ENCODE results near the gene ALCAM. TPM values are rescaled to one million over a fixed set of nuclear protein-coding genes. Genes with fewer than 3 reads are reported as not detected.
"Not testable (repeated sequence)": the region's sequence is repeated elsewhere in the genome, so short reads cannot be mapped to it uniquely, and the experiment has no call there.

The ALCAM gene
- total RNA-seq, 1 experiment from 2014 or later: 0.85 TPM

DNA sequence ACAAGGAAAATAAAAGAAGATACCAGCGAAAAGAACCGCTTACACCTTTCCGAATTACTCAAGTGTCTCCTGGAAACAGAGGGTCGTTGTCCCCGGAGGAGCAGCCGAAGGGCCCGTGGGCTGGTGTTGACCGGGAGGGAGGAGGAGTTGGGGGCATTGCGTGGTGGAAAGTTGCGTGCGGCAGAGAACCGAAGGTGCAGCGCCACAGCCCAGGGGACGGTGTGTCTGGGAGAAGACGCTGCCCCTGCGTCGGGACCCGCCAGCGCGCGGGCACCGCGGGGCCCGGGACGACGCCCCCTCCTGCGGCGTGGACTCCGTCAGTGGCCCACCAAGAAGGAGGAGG is 325 bp downstream of the ALCAM start:
- DNase-seq: no peak
- Histone ChIP-seq H3K27me3 (no peaks in the 10 kb centered on the region; the same call in 1 of the 2 replicates), H3K9me3 (replicated peaks) (no peaks in the 10 kb centered on the region), H3K36me3 (no peaks in the 10 kb centered on the region), H3K4me3 (peak overlapping the region; percentile 40), H3K27ac (no peak overlapping the region), H3K4me1 (no peaks in the 10 kb centered on the region)

DNA sequence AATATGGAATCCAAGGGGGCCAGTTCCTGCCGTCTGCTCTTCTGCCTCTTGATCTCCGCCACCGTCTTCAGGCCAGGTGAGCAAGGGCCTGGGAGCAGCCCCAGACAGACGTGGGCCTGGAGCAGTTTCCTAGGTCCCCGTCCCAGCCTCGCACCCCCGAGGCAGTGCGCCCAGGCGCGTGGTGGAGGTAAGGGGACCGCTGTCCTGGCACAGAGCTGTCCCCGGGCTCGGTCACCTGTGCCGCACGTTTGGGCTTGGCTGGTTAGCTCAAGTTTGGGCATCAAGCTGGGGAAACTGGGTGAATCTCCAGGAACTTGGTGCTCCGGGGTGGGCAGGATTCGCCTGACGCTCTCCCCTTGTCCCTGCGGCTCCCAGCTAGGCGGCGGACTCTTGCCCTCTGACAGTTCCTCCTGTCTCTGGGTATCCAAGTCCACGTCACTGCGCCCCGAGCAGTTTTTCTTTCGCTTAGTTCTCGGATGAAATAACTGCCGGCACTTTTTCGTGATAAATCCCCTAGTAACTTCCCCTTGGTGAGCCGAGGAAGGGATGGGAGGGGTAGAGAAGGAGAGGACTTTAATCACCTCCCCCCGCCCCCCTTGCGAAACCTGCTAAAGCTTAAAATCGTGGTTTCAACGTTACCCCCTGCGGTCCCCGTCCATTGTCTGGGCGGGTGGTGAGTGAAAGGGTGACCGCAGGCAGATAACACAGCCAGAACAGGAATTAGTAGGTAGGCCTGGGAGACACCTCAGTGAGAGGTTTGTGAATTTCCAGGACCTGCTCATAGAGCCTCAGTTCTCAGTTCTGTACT is 901 bp downstream of the ALCAM start:
- DNase-seq: peak in 1 of 2 experiments; percentile 5
- no peaks in the 10 kb centered on the region for H3K4me1 ChIP-seq
- H3K9me3 ChIP-seq (replicated peaks): no peaks in the 10 kb centered on the region
- no peak overlapping the region for H3K27ac ChIP-seq
- peak overlapping the region; percentile 40 for H3K4me3 ChIP-seq
- no peaks in the 10 kb centered on the region; the same call in 1 of the 2 replicates for H3K27me3 ChIP-seq
- no peaks in the 10 kb centered on the region for H3K36me3 ChIP-seq

DNA sequence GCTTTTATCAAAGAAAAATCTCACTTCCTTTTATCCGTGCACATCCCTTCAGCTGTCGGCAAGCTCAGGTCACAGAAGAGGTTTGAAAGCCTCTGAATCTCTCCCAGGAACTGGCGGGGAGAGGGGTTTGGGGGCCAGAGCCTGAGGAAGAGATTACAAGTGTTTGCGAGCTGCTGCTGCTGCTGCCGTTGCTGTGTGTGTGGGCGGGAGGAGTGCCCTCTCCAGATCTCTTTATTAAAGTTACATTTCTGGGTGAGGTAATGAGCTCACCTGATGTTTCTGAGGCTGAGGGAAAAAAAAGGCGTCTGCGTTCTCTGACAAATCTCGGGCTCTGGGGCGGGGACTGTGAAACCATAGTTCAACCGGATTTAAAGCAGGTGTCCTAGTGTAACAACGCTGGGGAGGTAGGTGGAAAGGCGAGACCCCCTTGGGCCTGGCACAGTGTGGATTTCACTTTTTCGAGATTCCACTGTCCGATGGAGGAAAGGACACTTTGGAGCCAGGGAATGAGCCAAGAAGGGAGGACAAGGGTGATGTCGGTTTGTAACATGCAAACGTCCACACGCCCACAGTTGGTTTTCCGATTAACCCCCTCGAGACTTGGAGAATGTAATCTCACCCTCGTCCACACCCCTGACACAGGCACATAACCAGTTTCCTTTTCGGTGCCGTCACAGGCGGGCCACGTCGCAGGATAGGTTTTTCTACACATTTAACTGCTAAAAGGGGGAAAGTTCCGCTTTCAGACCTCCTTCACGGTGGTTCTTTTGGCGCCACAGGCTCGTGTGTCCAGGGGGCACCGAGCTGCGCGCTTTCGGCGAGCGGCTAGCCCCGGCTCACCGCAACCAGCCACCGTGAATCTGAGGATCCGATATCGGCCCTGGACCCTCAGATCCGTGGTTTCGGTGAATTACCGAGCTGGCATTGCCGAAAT is 2.1 kb downstream of the ALCAM start:
- Histone ChIP-seq H3K36me3 (no peaks in the 10 kb centered on the region), H3K4me1 (no peaks in the 10 kb centered on the region), H3K27me3 (no peaks in the 10 kb centered on the region; the same call in 1 of the 2 replicates), H3K4me3 (peak overlapping the region; percentile 53), H3K9me3 (replicated peaks) (no peaks in the 10 kb centered on the region), H3K27ac (no peak overlapping the region)
- DNase-seq: peak in 1 of 2 experiments; percentile 16

DNA sequence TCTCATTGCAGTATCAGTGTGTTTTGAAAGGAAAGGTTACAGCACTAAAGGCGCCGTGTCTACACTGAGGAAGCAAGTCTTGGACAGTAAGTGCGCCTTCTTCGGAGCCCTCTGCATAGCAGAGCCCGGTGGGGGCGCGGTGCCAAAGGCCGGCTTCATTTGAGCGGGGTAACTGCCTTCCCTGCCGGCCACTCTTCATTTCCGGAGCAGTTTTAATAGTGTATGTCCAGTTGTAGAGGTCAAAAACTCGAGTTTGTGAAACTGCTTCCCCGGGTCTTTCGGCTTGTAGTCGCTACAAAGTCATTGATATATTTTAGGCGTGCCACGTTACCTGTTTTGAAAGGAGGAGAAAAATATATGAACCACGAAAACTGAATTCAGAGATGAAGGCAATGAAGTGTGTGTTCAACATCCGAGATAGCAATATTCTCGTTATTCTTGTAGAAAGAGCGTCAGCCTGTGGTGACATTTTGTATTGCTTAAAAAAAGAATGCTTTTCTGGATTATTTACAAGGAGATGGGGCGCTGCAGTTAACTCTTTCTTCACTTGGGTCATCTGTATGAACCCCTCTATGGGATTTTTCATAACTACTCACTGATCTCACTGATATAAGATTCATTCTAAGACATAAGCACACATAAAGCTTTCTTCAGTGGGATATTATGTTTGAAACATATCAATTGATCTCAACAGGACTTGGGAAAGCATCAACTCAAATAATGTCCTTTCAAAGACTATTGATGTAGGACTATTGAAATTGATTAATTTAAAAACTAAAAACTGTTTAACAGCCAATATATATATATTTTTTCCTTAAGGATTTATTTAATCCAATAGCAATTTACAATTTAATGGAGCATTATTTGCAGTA is 3.0 kb downstream of the ALCAM start:
- no peaks in the 10 kb centered on the region; the same call in 1 of the 2 replicates for H3K27me3 ChIP-seq
- H3K4me1 ChIP-seq: no peaks in the 10 kb centered on the region
- no peaks in the 10 kb centered on the region for H3K9me3 ChIP-seq (replicated peaks)
- peak; percentile 34 to 41 for DNase-seq
- no peak overlapping the region for H3K27ac ChIP-seq
- no peaks in the 10 kb centered on the region for H3K36me3 ChIP-seq
- H3K4me3 ChIP-seq: peak overlapping the region; percentile 53

DNA sequence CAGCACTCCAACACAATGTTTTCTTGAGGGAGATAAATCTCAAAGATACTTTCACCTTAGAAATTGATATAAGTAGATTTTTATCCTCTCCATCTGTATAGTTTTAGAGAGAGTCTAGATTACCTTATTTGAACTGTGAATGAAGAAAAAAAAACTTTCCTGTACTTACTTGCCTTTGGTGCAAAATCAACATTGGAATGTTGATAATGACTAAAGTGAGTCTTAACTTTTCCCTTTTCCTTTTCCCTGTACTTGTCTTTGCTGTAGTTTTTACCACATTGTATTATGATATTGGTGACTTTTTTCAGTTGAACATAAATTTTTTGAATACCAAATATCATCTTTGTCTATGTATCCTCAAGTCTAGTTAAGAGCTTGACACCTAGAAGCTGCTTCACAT is 6.7 kb downstream of the ALCAM start:
- Histone ChIP-seq H3K4me3 (no peak overlapping the region), H3K4me1 (no peaks in the 10 kb centered on the region), H3K36me3 (no peaks in the 10 kb centered on the region), H3K27ac (no peak overlapping the region), H3K27me3 (no peaks in the 10 kb centered on the region), H3K9me3 (replicated peaks) (no peaks in the 10 kb centered on the region)
- no peak for DNase-seq

DNA sequence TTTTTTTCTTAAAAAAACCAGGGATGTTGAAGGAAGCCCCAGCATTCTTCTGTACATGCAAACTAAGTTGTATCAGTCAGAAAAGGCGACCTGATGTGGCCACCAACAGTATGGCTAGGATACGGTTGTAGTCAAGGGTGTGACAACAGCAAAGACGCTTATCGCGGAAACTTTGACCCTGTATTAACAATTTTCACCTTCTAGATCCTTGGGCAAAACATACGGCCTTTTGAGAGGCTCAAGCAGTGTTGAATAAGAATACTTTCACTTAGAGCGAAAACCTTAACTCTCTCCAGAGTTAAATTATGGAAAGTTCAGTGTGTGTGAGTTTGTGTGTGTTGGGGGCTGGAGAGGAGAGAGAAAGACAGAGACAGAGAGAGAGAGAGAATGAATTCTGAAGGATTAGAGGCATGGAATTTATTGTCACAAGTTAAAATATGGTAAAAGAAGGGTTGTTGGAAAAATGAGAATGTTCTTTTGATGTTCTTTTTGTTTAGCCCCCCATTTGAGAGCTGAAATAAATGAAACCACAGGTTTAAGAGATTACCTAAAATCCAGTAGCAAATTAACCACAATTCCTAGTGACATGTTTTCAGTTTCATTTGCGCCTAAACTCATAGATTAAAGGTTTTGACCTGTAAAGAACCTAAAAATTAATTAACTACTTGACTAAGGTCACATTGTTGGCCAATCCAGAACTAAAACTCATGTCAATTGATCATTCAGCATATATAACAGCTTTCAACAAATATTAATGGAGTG is 9.2 kb downstream of the ALCAM start:
- H3K4me1 ChIP-seq: no peaks in the 10 kb centered on the region
- H3K27ac ChIP-seq: no peak overlapping the region
- H3K9me3 ChIP-seq (replicated peaks): no peaks in the 10 kb centered on the region
- no peak overlapping the region for H3K4me3 ChIP-seq
- no peaks in the 10 kb centered on the region for H3K27me3 ChIP-seq
- no peaks in the 10 kb centered on the region for H3K36me3 ChIP-seq
- DNase-seq: no peak

DNA sequence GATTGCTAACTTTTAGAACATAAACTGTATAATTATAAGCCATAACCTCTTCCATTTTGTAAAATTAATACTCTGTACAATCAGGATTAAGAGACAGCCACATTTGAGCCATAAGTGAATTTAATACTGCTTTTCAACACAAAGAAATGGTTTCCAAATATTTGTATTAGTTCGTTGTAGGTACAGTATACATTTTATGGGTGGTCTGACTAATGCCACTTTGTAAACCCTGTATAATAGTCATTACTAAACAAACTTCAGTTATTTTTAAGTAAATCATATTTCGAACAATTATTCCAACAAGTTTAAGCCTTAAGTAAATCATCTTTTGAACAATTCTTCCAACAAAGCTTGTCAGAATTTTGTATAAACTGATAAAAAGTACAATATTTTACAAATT is 11.0 kb downstream of the ALCAM start:
- no peak for DNase-seq
- no peak overlapping the region for H3K27ac ChIP-seq
- no peaks in the 10 kb centered on the region for H3K27me3 ChIP-seq

DNA sequence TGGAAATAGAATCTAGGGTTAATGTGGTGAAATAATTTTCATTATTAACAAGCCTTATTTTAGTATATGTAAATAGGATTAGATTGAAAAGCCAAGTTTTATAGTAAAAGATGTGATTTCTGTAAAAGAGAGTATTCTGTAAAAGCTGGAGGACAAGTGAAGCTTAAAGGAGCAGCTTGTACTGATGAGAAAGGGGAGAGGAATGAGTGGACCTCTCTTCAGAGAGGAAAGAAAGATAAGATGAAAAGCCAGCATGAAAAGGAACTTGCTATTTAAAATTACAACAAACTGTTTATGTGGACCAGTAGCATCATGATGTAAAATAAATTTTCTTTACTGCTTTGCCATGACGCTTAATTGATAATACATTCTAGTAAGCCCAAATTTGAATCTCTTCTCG is 18.5 kb downstream of the ALCAM start:
- DNase-seq: no peak
- H3K4me1 ChIP-seq: no peaks in the 10 kb centered on the region
- no peaks in the 10 kb centered on the region for H3K36me3 ChIP-seq
- no peaks in the 10 kb centered on the region for H3K9me3 ChIP-seq (replicated peaks)
- no peak overlapping the region for H3K4me3 ChIP-seq
- H3K27me3 ChIP-seq: no peaks in the 10 kb centered on the region
- no peak overlapping the region for H3K27ac ChIP-seq

More for the DNA sequence above, 11.0 kb downstream of the ALCAM start:
- Histone ChIP-seq H3K4me3 (no peak overlapping the region), H3K36me3 (no peaks in the 10 kb centered on the region), H3K9me3 (replicated peaks) (no peaks in the 10 kb centered on the region), H3K4me1 (no peaks in the 10 kb centered on the region)

DNA sequence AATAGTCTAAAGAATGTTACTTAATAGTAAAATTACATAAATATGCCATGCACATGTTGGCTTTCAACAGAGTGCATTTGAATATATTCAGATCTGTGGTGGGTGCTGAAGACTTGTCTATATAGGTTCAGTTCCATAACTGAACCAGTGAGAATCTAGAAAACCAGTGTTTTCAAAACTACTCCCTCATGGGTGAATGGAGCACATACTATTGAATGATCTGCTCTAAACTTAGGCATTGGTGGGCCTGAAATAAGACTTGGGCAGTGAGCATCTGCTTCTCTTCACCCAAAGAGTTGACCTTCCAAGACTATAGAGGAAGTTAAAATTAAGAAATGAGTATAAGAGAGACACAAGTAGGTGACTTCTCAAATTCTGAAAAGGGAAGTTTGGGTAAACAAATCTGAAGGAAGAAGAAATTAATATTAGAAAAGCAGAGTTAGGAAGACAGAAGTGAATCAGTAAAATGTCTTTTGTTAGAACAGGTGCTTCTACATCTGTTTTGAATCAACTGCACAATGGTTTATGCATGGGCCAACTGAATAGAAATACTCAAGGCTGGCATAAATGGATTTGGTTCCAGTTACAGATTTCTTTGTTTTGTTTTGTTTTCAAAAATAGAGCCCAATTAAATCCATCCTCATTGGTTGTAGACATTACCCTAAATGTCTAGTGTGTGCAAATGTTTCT is 19.3 kb downstream of the ALCAM start:
- no peak for DNase-seq
- Histone ChIP-seq H3K36me3 (no peaks in the 10 kb centered on the region), H3K4me3 (no peak overlapping the region), H3K27ac (no peak overlapping the region), H3K4me1 (no peaks in the 10 kb centered on the region), H3K9me3 (replicated peaks) (no peaks in the 10 kb centered on the region), H3K27me3 (no peaks in the 10 kb centered on the region)

DNA sequence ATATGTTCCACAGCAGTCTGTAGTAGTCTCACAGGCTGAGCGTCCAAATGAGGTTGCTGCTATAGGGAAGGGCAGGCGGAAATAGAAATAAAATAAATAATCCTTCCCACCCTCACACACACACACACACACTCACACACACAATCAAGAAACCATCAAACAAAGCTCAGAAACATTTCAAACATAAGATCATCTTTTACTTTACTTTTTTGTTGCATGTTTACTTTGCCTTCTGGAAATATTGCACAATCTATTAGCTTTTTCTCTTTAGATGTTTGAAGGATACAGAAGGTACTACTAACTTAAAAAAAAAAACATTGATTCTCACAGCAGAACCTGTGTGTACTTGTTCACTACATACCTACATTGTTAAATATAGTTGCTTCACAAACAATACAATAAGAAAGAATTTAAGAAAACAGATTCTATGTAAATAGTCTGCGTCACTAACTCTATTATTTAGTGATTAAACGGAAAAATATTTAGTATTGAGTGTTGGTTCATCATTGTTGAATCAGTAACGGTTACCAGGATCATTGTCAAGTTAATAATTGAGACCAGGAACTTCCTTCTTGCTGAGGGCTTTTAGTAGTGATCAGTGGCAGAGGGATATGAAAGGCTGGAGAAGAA is 20.5 kb downstream of the ALCAM start:
- Histone ChIP-seq H3K4me3 (no peak overlapping the region), H3K36me3 (no peaks in the 10 kb centered on the region), H3K27me3 (no peaks in the 10 kb centered on the region), H3K27ac (no peak overlapping the region), H3K4me1 (no peaks in the 10 kb centered on the region), H3K9me3 (replicated peaks) (no peaks in the 10 kb centered on the region)
- no peak for DNase-seq

DNA sequence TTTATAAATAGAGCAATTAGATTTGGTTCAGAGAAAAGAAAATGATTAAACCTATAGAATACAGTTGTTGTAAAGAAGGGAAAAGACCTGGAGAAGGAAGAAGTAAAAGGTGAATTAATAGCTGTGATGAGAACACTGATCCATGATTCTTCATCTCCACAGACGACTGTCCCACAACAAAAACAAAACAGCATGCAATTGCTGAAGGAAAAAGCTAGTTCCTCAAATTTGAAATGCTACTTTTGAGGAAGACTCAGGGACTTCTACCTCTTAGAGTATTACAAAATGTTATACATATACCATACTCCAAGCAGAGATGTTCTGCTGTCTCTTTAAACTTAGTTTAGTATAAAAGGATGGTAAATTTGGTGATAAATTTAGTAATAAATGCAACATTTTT is 21.5 kb downstream of the ALCAM start:
- Histone ChIP-seq H3K4me1 (no peaks in the 10 kb centered on the region), H3K9me3 (replicated peaks) (no peaks in the 10 kb centered on the region), H3K27ac (no peak overlapping the region), H3K27me3 (no peaks in the 10 kb centered on the region), H3K36me3 (no peaks in the 10 kb centered on the region), H3K4me3 (no peak overlapping the region)
- DNase-seq: no peak

DNA sequence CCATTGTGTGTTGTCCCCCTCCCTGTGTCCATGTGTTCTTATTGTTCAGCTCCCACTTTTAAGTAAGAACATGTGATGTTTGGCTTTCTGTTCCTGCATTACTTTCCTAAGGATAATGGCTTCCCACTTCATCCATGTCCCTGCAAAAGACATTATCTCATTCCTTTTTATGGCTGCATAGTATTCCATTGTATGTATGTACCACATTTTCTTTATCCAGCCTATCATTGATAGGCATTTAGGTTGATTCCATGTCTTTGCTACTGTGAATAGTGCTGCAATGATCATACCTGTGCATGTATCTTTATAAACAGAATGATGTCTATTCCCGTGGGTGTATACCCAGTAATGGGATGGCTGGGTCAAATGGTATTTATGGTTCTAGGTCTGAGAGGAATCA is 23.1 kb downstream of the ALCAM start:
- H3K4me3 ChIP-seq; H3K36me3 ChIP-seq; H3K9me3 ChIP-seq (replicated peaks); DNase-seq; H3K27me3 ChIP-seq; H3K4me1 ChIP-seq; H3K27ac ChIP-seq: not testable (repeated sequence)

DNA sequence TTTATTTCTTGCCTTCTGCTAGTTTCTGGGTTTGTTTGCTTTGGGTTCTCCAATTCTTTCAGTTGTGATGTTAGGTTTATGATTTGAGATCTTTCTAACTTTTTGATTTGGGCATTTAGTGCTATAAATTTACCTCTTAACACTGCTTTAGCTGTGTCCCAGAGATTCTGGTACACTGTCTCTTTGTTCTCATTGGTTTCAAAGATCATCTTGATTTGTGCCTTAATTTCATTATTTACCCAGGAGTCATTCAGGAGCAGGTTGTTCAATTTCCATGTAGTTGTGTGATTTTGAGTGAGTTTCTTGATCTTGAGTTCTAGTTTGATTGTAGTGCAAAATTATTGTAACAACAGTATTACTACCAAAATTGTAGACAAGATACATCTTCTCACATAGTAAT is 25.9 kb downstream of the ALCAM start:
- H3K9me3 ChIP-seq (replicated peaks); DNase-seq; H3K4me1 ChIP-seq; H3K4me3 ChIP-seq; H3K36me3 ChIP-seq; H3K27me3 ChIP-seq; H3K27ac ChIP-seq: not testable (repeated sequence)

Measured in SJCRH30 (cell line).